Endothelial cell of umbilical vein (primary cell): ENCODE data around the gene CEACAM4.

Experiments used
- CTCF ChIP-seq, 2 donors: IDR thresholded peaks; 1 replicate in 1 of 2; 2 replicates in 1 of 2; pipeline ENCODE4 v1.5.1; 2011; ENCODE audit warnings: low read length in 2 of 2, mild to moderate bottlenecking in 2 of 2, moderate library complexity in 2 of 2, control low read depth in 1 of 2, inconsistent platforms in 1 of 2, low read depth in 1 of 2; ENCODE audit not compliant: insufficient read depth in 1 of 2; ENCODE audit errors: extremely low read depth in 1 of 2
- EZH2 ChIP-seq: IDR thresholded peaks from 2 replicates; pipeline ENCODE4 v1.6.1; 2012; ENCODE audit warnings: borderline replicate concordance, low read depth, mild to moderate bottlenecking, moderate library complexity, low read length, inconsistent platforms; ENCODE audit not compliant: severe bottlenecking
- FOS ChIP-seq: IDR thresholded peaks from 2 replicates; pipeline ENCODE4 v1.6.1; 2011; ENCODE audit warnings: mild to moderate bottlenecking, low read length, moderate library complexity, borderline replicate concordance; ENCODE audit not compliant: insufficient read depth
- MAX ChIP-seq: IDR thresholded peaks from 2 replicates; pipeline ENCODE4 v1.6.1; 2011; ENCODE audit not compliant: insufficient read depth, insufficient read length
- POLR2A ChIP-seq: IDR thresholded peaks from 2 replicates; pipeline ENCODE4 v1.6.1; 2012; ENCODE audit warnings: low read depth, mild to moderate bottlenecking, control low read depth, low read length

- TF ChIP-seq CTCF (IDR thresholded peaks at IDR 0.05; ENCODE audit: extremely low read depth in 1 of 2, insufficient read depth in 1 of 2, low read depth in 1 of 2, low read length in 2 of 2) (no peak), MAX (no peak), POLR2A (no peak), FOS (no peak), EZH2 (no peak)
Observed at GRCh38 chr19:41657157-41657556, 30.3 kb upstream of the CEACAM4 start.
